Stimulated activated CD4-positive, alpha-beta T cell treated with anti-CD3 and anti-CD28 coated beads, Interleukin-4, amount 100 ng/mL, for 1 hour (primary cell): ENCODE measurements around the gene CROCC2.

Experiments
- DNase-seq: peaks from one replicate; pipeline ENCODE4 v3.0.0-alpha.2; 2020

CROCC2 gene

DNA sequence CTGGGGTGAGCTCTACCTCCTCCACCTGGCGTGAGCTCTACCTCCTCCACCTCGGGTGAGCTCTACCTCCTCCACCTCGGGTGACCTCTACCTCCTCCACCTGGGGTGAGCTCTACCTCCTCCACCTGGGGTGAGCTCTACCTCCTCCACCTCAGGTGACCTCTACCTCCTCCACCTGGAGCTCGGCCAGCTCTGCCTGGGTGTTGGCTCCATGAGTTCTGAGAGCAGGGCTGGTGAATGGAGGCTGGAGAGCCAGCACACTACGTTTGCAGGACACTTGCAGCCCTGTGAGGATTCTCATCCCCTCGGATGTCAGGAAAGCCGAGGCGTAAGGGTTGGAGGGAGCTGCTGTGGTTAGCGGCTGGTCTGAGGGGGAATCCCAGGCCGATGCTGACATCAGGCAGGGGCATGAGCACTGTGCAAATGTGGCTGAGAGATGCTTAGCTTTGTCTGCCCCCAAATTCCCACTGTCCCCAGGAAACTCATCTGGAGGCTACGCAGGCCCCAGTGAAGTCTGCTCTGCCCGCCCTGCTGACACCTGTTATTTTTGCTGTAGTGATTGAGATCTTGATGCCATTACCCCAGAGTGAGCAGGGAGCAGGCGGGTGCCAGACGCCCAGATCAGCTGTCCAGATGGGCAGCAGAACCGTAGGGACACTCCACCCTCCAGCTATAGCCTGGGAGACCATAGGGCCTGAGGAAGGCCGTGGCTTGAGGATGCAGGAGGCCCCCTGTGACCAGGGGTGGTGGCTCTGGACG is 3.3 kb downstream of the CROCC2 start:
- no peak for DNase-seq

DNA sequence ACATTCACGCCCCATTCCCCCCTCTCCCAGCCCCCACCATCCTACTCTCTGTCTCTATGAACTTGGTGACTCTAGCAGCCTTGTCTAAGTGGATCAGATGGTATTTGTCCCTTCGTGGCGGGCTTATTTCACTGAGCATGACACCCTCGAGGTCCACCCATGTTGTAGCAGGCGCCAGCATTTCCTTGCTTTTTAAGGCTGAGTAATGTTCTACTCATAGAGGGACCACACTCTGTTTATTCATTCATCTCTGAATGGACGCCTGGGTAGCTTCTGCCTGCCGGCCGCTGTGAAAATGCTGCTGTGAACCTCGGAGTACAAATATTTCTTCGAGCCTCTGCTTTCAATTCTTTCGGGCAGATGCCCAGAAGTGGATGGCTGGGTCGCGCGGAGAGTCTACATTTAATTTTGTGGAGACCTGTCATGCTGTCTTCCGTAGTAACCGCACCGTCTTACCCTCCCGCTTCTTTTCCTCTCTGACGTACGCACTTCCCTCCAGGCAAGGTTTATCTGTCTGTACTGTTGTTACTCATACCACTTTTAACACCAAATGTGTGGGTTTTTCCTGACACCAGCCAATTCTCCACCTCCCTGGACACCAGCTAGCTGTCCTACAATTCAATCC is 5.6 kb downstream of the CROCC2 start:
- no peak for DNase-seq

DNA sequence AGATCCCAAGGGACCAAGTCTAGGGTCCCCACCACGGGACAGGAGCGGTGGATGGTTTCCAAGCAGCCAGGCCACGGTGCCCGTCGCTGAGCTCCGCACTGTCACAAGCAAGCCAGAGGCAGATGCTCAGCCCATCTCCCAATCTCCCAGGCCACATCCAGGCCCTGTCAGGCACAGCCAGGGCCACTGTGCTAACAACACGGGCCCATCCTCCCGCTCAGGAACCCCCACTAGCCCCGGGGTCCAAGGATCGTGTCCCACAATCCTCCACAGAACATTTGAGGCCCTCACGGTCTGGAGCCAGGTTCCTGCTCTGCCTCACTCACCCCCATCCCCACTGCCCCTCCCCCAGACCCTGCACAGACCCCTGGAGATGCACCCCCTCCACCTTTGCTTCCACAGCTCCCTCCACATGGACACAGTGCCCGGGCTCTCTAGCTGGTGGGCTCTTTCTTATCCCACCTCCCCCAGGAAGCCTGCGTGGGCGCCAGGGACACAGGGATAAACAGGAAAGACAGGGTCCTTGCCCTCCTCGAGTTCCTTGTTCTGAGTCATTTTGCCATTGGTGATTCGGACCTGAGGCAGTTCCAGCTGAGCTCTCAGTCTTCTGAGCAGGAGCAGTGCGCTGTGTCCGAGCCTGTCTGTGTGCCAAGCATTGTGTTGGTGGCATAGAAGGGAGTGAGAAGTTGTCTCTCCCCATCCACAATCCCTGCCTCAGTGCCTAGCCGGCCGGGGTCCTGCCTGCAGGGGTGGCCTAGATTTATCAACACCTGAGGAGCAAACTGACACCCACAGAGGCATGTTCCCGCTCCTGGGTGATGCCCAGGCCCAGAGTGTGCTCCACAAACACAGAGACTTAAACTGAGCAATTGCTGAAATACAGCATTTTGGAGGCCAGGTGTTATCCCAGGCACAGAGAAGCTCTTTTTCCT is 7.0 kb downstream of the CROCC2 start:
- DNase-seq = no peak

DNA sequence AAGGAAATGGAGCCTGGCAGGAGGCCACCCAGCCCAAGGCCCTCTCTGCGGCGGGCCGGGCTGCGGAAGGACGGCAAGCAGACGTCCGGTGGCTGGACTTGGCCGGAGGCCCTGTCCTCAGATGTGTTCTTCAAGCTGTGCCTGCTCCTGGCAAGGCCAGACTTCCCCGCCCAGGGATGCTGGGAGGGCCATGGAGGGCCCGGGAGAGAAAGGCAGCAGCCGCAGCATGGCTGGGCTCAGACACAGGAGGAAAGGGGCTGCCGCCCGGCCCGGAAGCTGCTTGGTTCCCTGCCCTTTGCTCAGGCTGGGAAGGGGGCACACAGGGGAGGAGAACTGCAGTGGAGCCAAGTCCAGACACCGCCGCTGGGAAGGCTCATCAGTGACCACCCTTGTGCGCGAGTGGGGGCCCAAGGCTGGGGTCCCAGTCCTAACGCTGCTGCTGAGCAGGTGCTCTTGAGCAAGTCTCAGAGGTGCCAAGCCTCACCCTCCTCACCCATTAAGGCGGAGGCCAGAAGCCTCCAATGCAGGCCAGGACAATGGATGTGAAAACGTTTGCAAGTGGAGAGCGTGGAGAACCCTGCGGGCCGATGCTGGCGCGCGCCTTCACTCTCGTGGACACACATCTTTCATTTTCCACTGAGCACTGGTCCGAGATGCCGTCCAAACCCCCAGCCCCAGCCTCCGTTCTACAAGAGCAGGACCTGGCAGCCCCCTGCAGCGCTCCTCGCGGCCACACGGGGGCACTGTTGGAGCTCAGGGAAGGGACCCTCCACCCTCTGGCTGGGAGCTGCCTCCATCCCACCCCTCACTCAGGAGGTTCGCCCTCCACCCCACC is 7.9 kb downstream of the CROCC2 start:
- DNase-seq = peak; percentile 66

DNA sequence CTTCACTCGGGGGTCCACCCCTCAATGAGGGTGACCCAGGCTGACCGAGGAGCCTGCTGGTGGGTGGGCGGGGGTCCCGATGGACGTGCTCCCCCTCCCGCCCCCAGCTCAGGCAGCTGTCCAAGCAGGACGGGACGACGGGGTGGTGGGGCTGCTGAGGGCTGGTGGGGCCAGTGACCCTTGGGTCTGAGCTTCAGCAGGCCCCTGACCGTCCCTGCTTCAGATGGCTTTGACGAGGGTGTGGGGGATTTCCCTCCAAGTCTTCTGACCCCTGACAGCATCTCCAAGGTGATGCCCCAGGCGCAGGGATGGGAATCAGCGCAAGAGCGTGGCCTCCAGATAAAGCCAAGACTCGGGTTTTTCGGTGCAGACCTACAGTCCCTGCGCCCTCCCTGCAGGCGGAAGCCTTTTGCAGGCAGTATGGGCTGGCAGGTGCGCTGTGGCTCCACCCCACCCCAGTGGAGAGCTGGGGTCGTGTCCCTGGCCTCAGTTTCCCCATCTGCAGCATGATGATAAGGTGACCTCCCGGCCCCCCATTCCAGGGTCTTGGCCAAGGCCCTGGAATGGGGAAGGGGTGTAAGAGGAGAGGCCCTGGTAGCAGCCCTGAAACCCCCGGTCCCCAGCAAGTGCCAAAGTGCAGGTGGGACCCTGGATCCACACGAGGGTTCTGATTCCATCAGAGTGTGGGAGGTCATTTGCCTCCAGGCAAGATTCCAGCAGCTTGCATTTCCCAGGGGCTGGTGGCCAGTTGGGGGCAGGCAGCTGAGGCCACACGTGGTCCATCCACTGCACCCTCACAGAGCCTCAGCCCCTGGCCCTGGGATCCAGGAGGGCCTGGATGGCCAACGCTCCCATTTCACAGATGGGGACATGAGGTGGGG is 8.7 kb downstream of the CROCC2 start:
- DNase-seq = no peak

DNA sequence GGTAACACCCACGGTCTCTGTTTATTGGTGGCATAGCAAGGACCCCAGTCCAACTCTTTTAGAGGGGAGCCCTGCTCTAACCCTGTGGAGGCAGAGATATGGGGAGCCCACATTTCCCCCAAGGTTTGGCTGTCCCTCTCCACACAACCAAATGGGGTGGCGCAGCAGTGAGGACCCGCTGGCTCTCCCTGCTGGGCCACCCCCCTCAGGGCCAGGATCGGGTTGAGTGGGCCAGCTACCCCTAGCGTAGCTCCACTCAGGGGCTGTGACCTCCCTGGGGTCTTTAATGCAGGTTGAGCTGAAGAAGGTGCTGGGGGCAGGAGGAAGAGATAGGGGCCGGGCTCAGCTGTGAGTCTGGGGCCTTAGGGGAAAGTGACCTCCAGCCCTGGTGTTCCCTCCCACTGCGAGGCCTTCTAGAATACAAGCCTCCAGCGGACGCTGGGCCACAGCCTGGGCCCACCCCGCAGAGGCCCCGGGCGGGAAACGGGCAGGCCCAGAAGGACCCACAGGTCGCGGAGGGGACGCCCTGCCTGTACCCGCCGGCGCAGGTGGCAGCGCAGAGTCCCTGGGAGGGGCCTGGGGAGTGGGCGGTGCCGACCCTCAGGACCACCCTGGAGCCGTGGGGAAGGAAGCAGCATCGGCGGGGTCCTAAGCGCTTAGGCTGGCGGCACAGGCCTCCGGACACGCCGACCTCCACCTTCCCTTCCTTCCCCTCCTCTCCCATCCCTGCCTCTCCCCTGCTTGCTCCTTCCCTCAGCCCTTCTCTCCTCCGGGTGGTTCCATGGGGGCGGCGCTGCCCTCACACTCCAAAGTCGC is 9.6 kb downstream of the CROCC2 start:
- no peak for DNase-seq

DNA sequence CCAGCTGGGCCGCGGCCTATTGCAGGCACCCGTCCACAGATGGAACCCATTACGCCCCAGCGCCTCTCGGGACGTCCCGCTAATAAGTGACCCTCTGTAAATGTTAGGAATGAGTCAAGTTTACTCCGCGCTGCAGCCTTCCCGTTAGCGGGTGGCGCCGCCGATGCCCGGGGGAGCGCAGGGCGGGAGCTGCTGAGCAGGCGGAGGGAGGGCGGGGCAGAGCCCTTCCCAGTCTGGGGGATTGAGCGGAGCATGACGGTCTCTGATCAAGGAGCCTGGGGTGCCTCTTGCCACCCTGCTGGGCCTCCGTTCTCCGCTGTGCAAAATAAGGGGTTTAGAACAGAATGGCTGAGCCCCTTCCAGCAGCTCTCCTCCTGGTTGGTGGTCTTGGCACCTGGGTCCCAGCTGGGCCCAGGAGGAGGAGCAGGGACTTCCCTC is 10.5 kb downstream of the CROCC2 start:
- DNase-seq = no peak

DNA sequence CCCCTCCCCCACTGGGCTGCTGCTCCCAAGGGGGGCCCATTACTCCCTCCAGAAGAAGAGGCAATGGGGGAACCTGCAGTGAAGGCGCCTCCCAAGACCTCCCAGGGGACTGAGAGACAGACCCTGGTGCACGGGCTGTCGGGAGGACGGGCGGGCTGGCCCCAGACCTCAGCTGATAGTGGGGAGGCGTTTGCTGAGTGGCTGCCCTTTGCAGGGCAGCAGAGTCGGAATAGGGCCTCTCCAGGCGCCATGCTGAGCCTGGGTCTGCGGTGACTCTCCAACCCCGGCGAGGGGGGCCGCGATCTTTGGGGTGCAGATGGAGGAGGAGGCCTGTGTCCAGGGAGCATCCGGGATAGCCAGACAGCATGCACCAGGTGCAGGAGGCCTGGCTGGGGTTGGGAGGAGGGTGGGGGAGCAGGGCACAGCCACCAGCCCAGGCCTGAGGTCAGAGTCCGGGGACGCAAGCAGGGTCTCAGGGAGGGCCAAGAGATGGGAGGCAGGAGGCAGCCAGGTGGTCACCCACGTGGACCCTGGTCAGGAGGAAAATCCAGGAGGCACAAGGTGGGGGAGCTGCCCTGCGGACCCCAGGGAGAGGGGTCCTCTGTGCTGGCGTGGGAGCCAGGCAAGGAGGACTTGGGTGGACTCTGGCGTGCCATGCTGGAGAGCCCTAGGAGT is 11.0 kb downstream of the CROCC2 start:
- no peak for DNase-seq

DNA sequence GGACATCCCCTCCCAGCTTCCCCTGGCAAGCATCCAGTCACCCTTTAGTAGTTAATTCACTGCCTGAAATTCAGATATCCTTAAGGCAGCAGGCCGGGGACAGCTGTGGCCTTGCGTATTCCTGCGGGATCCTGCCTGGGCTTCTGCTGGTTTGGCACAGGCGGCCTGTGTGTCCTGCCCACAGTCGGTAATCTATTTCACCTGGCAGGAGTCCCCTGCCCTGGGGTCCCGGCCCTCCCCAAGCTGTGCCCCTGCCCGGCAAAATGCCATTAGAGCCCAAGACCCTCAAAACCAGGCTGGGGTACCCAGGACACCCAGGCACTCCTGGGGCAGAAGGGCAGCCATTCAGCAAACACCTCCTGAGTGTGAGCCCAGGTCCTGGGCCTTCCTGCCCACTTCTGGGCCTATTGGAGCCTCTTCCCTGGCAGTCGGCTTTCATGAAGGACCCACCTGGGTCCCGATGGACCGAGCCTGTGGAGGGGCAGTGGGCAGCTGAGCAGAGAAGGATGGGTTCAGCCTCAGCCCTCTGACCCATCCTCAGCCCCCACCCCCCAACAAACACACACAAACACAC is 11.6 kb downstream of the CROCC2 start:
- DNase-seq = peak; percentile 0

DNA sequence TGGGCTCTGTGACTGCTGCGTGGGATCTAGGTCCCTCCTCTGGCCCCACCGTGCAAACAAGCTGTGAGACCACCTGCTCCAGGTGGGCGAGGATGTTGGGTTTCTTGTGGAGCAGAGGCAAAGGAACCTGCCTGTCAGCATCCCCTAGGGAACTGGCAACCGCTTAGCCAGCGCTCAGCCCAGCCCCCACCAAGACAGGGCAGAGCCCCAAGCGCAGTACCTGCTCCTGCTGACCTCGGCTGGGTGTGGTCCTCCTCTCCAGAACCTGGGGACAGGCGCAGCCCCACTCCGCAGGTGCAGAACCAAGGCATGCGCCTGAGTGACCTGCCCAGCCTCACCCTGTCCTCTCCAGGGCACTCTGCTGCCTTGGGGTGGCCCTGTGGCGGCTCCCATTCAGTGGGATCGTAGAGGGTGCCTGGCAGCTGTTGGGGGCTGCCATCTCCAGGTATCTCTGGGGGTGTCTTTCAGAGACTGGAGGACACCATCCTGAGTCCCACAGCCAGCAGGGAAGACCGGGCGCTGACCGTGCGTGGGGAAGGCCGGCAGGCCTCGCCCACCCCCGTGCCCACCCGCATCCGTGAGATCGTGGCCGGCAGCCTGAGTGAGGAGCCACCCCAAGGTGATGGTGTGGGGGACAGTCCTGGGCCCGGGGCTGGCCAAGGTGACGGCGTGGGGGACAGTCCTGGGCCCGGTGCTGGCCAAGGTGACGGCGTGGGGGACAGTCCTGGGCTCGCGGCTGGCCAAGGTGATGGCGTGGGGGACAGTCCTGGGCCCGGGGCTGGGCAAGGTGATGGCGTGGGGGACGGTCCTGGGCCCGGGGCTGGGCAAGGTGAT is 12.3 kb downstream of the CROCC2 start:
- peak; percentile 1 for DNase-seq

DNA sequence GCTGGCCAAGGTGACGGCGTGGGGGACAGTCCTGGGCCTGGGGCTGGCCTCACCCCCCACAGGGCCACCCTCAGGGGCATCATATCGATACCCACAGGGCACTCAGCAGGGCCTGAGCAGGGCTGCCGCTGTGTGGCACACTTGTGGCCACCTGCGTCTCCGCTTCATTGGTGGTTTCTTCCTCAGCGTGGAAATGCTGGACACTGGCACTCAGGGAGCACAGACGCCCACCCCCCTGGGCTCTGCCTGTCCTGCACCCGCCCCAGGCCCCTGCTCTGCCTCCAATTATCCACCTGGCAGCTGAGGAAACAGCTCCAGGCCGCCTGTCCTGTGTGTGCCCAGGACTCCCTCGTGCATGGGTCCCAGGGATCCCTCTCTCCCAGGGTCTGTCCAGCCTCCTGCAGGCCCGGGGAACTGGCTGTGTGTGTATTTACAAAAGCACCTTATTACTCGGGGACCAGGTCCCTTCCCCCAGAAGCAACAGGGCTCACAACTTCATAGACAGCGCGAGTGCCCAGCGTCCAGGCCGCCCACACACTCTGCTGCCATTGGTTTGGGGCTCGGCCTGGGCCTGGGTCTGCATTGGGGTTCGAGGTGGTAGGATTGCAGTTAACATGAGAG is 13.1 kb downstream of the CROCC2 start:
- no peak for DNase-seq

DNA sequence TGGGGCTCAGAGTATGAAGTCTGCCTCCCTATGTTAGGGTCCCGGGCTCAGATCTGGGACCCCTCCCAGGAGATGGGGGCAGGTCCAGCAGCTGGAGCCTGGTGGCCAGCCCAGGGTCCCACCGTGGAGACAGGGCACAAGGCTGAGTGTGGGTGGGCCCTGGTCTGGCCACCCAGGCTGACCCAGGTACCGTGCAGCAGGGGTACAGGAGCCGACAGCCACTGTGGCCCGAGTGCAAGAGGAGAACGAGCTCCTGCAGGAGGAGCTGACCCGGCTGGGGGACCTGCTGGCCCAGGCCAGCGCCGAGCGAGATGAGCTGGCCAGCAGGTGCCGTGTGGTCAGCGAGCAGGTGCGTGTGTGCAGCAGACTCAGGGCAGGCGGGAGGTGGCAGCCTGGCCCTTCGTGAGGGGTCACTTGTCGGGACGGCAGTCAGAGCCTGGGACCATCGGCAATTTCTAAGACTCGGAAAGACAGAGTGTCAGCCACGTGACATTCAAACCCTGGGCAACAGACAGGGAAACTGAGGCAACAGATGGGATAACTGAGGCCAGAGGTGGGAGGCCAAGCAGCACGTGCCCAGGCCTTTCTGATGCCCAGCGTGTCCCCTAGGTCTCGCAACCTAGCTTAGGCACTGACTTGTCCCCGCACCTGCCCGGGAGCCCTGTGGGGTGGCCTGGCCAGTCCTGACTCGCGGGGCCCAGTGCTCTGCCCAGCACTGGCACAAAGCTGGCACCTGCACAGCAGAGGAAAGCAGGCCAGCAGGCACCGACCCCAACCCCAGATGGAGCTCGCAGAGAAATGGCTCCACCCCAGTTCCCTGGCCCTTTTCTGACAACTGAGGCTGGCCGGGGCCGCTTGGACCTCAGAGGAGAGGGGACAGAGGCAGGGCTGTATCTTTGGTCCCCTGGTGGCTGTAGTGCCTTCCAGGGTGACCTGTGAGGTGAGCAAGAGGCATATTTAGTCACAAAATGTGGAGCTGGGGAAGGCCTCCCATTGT is 13.9 kb downstream of the CROCC2 start:
- no peak for DNase-seq

DNA sequence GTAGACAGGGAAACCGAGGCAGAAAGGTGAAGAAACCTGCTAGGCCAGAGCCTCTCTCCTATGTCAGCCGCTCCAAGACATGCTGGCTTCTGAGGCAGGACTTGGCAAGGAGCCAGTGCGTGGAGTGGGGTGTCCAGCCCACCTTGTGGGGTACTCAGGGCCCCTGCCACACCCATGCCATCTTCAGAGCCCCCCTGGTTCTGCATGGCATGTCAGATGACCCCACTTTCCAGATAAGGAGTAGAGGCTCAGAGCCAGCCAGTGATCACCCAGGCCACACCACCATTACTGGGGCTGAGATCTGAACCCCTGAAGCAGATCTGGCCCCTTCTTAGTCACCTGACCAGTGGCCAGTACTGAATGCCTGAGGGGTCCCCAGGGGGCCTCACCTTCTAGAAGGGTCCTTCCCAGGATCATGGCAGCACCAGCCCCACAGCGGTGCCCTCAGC is 14.7 kb downstream of the CROCC2 start:
- DNase-seq = no peak

DNA sequence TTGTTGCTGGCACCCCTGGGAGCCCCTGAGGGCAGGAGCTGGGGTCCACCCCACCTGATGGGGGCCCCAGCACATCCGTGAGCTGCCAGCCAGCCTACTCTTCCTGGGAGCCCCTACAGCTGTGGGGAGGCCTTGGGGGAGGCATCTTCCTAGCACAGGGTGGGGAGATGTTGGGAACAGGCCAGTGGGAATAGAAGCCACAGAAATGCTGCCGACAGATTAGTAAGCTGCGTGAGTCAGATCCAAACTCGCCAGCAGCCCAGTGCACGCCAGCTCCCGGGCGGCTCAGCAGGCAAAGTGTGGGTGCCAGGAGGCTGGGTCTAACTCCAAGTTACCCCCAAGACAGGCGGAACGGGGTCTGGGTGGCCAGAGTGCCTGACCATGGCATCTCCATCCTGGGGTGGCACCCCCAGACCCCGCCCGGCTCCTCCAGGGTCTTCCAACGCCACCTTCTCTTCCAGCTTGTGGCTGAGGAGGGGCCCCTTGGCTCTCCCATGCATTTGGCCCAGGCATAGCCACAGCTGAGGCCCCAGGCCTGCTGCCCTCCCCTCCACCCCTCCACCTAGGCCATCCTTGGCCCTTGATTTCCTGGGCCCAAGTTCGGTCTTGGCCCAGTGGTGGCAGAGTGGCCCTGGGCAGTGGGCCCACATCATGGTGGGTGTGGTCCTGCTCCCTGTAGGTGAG is 15.3 kb downstream of the CROCC2 start:
- no peak for DNase-seq

DNA sequence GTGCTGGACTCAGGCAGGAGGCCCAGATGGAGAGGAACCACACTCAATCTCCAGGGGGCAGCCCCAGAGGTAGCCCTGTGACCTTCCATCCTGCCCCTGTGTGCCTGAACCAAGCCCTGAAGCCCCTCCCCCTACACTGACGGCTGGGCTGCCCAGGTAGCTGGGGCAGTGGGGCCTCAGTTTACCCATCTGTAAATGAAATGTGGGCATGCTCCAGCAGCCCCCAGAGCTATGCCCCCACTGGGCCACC is 15.8 kb downstream of the CROCC2 start:
- no peak for DNase-seq

DNA sequence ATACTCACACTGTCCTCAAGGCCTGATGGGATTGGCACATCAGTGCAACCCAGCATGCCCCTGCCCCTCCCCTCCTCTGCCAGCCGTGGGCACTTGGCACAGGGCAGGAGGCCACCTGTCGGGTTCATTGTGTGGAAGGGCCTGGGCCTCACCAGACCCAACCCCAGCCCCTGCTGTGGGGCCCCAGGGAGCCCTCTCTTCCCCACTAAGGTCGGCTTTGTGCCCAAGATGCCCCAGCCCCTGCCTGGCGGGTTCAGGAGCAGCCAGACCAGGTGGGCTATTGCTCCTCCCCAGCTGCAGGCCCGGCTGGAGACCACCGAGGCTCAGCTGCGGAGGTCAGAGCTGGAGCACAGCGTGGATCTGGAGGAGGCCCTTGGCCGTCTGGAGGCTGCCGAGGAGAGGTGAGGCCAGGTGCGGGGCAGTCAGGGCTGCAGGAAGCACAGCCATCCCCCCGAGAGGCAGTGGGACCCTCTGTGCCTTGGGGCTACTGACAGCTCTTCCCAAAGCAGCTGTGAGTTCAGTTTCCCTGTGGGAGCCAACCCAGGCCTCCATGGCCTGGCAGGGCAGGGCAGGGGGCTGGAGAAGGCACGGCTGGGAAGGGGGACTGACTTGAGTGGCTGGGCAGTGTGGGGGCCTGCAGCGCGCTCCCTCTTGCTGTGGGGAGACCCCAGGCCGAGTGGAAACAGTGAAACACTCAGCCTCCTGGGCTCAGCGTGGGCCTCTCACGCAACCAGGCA is 16.3 kb downstream of the CROCC2 start:
- DNase-seq = no peak
